Spleen (tissue), 7 donors: ENCODE data around the gene BTG2.

ENCODE experiments used
- CTCF ChIP-seq, 11 experiments: fragments of 200-600 bp in 7 of 11; fragments of 450-650 bp in 4 of 11; sonication (generic) in 4 of 11; IDR thresholded peaks in 8 of 11; conservative IDR thresholded peaks in 3 of 11; 1 replicate in 7 of 11; 2 replicates in 4 of 11; pipeline versions ENCODE4 v1.4.0 to v1.8.0; 2016 to 2021; ENCODE audit warnings: antibody characterized with exemption in 11 of 11, inconsistent platforms in 4 of 11, mild to moderate bottlenecking in 1 of 11
- POLR2A ChIP-seq, 3 donors: fragments of 450-650 bp; IDR thresholded peaks; one replicate each; pipeline ENCODE4 v1.5.1; 2017; ENCODE audit warnings: antibody characterized with exemption in 3 of 3, mild to moderate bottlenecking in 1 of 3
- POLR2AphosphoS5 ChIP-seq, 3 donors: sonication (generic); formaldehyde crosslinking; IDR thresholded peaks; one replicate each; pipeline ENCODE4 v1.5.1; 2017; ENCODE audit warnings: antibody characterized with exemption in 3 of 3
- donor health status: DM: no; HTN: no; CAD: no; lungs with moderate emphysema.
- donor health status: DM: no; HTN: no; CAD: no.
- donor health status: DM: no; HTN: no; CAD: no.

GRCh38 chr1:203282720-203283542, 22.4 kb upstream of the BTG2 start:
- no peak for TF ChIP-seq CTCF (IDR thresholded peaks at IDR 0.05 in 8 of 11, conservative IDR thresholded peaks at IDR 0.05 in 3 of 11)
- TF ChIP-seq POLR2A (IDR thresholded peaks at IDR 0.05), result no peak
- peak in 1 of 3 donors; percentile 37 for TF ChIP-seq POLR2AphosphoS5 (IDR thresholded peaks at IDR 0.05)
